RWPE2 (cell line): Measurements from ENCODE around the gene SLC3A2.
"Not testable (repeated sequence)": the region's sequence is repeated elsewhere in the genome, so short reads cannot be mapped to it uniquely, and the experiment has no call there.

Experiments
- ATAC-seq: fragments of 200-7000 bp; cut with Tn5 transposase; 3 replicates; pipeline ENCODE4 v1.9.1; 2021; ENCODE audit warnings: low read depth
- DNase-seq: peaks from one replicate; pipeline ENCODE4 v3.0.0-alpha.2; 2020; ENCODE audit warnings: low spot score
- H3K27ac ChIP-seq: fragments of 450-650 bp; 2 replicates; pipeline ENCODE4 v1.5.1; 2017; ENCODE audit warnings: mild to moderate bottlenecking; ENCODE audit not compliant: poor library complexity, severe bottlenecking
- H3K27me3 ChIP-seq: fragments of 250-450 bp; sonication (Bioruptor Pico); 2 replicates; pipeline ENCODE4 v1.5.1; 2021; ENCODE audit warnings: mild to moderate bottlenecking, moderate library complexity; ENCODE audit not compliant: insufficient read depth, poor library complexity, severe bottlenecking
- H3K36me3 ChIP-seq: fragments of 250-450 bp; sonication (Bioruptor Pico); 2 replicates; pipeline ENCODE4 v1.5.1; 2020; ENCODE audit warnings: low read depth, mild to moderate bottlenecking, moderate library complexity
- H3K4me1 ChIP-seq: fragments of 250-450 bp; sonication (Bioruptor Pico); 2 replicates; pipeline ENCODE4 v1.5.1; 2021; ENCODE audit warnings: mild to moderate bottlenecking, moderate library complexity; ENCODE audit not compliant: insufficient read depth, poor library complexity, severe bottlenecking
- H3K4me3 ChIP-seq: fragments of 250-450 bp; sonication (Bioruptor Pico); 2 replicates; pipeline ENCODE4 v1.5.1; 2021; ENCODE audit warnings: mild to moderate bottlenecking, moderate library complexity; ENCODE audit not compliant: severe bottlenecking
- H3K9me3 ChIP-seq: fragments of 250-450 bp; sonication (Bioruptor Pico); 2 replicates; pipeline ENCODE4 v1.5.1; 2021; ENCODE audit warnings: mild to moderate bottlenecking, moderate library complexity; ENCODE audit not compliant: severe bottlenecking
- TF ChIP-seq, protein P1 (sequence below): fragments of 450-650 bp; IDR thresholded peaks from one replicate; pipeline ENCODE4 v1.5.1; 2017; ENCODE audit warnings: mild to moderate bottlenecking, moderate library complexity; ENCODE audit not compliant: poor library complexity, severe bottlenecking

The SLC3A2 gene

DNA sequence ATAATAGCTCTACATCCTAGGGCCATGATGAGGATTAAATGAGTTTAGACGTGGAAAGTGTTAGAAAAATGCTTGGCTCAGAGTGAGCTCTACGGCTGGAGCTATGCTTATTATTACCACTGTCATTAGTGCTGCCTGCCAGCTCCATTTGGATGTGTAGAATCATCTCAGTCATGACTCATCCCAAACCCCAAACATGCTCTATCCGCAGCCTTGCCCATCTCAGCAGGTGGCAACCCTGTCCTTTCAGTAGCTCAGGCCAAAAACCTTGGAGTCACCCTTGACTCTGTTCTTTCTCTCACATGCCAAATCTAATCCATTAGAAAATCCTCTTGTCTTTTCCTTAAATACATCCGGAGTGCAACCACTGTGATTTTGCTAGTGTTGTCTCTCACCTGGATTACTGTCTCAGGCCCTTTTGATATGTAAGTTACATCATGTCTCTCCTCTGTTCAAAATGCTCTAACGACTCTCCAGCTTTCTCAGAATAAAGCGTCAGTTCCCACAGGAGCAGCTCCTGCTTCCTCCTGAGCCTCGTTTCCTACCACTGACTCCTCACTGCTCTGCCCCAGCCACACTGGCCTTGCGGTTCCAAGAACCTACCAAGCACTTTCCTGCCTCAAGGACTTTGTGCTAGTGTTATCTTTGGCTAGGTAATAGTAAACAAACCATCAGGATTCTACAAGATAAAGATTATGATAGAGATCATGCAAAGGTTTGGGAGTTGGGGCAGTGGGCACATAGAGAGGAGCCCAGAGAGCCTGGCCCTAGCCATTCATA lies 51.0 kb downstream of the SLC3A2 start:
- ATAC-seq (no peak), DNase-seq (no peak)
- H3K27ac ChIP-seq: no peak overlapping the region

DNA sequence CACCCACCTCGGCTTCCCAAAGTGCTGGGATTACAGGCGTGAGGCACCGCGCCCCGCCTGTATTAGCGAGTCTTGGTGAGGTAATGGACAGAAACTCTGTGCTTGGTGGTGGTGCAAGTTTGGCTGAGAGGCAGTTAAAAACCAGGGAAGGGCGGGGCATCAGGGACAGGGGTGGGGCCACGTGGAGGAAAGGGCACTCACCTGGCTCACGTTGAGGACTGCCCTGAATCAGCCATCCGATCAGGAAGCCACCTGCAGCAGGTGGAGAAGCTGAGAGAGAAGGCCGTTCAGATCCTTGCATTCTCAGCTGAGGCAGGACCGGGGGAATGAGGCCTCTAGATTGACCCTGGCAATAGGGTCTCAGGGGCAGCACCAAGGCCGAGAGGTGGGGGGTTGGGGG lies 52.6 kb downstream of the SLC3A2 start:
- Histone ChIP-seq H3K4me1 (no peaks in the 10 kb centered on the region), H3K27me3 (no peaks in the 10 kb centered on the region), H3K36me3 (no peaks in the 10 kb centered on the region), H3K27ac (no peak overlapping the region), H3K9me3 (no peaks in the 10 kb centered on the region), H3K4me3 (no peak overlapping the region)
- DNase-seq (no peak), ATAC-seq (no peak)
- TF ChIP-seq, protein P1, sequence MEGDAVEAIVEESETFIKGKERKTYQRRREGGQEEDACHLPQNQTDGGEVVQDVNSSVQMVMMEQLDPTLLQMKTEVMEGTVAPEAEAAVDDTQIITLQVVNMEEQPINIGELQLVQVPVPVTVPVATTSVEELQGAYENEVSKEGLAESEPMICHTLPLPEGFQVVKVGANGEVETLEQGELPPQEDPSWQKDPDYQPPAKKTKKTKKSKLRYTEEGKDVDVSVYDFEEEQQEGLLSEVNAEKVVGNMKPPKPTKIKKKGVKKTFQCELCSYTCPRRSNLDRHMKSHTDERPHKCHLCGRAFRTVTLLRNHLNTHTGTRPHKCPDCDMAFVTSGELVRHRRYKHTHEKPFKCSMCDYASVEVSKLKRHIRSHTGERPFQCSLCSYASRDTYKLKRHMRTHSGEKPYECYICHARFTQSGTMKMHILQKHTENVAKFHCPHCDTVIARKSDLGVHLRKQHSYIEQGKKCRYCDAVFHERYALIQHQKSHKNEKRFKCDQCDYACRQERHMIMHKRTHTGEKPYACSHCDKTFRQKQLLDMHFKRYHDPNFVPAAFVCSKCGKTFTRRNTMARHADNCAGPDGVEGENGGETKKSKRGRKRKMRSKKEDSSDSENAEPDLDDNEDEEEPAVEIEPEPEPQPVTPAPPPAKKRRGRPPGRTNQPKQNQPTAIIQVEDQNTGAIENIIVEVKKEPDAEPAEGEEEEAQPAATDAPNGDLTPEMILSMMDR: no peak

More for the DNA sequence above, 51.0 kb downstream of the SLC3A2 start:
- Histone ChIP-seq H3K27me3 (peaks cover 10% of the 10 kb centered on the region), H3K9me3 (no peaks in the 10 kb centered on the region), H3K4me1 (no peaks in the 10 kb centered on the region), H3K4me3 (no peak overlapping the region), H3K36me3 (no peaks in the 10 kb centered on the region)
- TF ChIP-seq, protein P1: no peak

DNA sequence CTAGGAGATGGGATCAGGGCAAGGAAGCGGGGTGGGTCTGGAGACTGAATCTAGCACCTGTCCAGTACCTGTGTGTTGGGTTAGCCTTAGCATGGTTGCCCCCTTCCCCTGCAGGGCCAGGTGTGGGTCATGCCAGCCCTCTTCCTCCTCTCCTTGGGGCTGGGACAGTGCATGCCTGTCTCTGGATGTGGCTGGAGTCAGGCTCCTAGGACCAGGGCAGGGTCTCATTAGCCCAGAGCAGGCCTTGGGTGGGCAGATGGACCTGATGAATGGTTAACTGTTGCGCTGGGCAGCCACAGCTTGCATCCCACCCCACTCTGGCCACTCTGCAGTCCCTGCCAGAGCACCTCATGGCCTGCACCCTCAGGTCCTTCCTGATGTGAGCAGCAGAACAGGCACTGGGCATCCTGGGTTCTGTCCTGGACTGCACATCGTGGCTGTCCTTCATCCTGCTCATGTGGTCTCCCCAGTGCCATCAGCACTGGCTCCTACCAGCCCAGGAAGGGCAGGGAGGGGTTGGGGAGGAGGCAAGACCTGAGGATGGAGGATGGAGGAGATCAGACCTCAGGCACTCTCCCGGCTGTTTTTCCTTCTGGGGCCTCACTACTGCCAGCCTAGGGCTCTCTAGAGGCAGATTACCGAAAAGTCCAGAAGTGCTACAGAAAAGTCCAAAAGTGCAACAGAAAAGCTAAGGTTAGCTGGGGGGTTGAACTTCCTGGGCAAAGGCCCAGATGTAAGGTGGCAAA lies 53.2 kb downstream of the SLC3A2 start:
- Histone ChIP-seq H3K36me3 (no peaks in the 10 kb centered on the region), H3K4me1 (no peaks in the 10 kb centered on the region), H3K4me3 (no peak overlapping the region), H3K27me3 (no peaks in the 10 kb centered on the region), H3K27ac (no peak overlapping the region), H3K9me3 (no peaks in the 10 kb centered on the region)
- DNase-seq (no peak), ATAC-seq (no peak)
- TF ChIP-seq, protein P1: no peak

DNA sequence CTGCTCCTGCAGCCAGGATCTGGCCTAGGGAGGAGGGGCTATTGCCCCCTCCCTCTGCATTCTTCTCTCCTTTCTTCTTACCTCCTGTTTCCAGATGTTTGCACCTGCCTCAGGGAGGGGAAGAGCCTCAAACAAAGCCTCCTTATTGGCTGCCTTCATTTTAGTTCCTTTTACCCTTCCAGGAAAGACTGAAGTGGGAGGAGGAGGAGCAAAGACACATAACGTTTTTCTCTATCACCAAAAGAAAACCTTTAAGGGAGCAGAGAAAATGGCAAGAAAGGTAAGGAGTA lies 53.7 kb downstream of the SLC3A2 start:
- Histone ChIP-seq H3K4me1 (no peaks in the 10 kb centered on the region), H3K36me3 (no peaks in the 10 kb centered on the region), H3K9me3 (no peaks in the 10 kb centered on the region), H3K27me3 (no peaks in the 10 kb centered on the region), H3K4me3 (no peak overlapping the region), H3K27ac (no peak overlapping the region)
- ATAC-seq (no peak), DNase-seq (no peak)
- TF ChIP-seq, protein P1: no peak

DNA sequence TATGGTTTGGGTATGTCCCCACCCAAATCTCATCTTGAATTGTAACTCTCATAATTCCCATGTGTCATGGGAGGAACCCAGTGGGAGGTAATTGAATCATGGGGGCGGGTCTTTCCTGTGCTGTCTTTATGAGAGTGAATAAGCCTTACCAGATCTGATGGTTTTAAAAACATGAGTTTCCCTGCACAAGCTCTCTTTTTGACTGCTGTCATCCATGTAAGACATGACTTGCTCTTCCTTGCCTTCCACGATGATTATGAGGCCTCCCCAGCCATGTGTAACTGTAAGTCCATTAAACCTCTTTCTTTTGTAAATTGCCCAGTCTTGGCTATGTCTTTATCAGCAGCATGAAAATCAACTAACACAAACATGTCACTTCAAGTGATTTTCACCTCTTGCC lies 56.8 kb downstream of the SLC3A2 start:
- H3K9me3 ChIP-seq, DNase-seq, H3K27me3 ChIP-seq, H3K36me3 ChIP-seq, H3K4me1 ChIP-seq, H3K4me3 ChIP-seq, H3K27ac ChIP-seq, ATAC-seq: not testable (repeated sequence)
